ENCODE results near the gene SERPINA4.

DNA sequence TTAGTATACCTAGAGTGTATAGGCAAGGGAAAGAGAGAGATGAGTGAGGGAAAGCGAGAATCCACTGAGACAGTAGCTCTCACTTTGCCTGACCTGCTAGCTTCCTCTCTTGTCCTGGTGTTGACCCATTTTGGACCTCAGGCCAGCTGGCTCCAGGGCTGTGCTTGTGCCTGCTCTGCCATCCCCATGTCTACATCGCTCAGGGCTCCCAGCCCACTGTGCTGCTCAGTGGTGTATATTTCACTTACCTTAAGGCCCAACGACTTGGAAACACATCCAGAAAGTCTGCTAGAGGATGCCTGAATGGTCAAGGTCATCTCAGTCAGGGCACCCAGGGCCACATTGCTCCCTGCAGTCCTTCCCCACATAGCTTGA is 964 bp upstream of the SERPINA4 start:
- TF ChIP-seq CREB1 (IDR thresholded peaks at IDR 0.05), result no peak
- no peak for TF ChIP-seq CREB1 (CRISPR knock-in tag; IDR thresholded peaks at IDR 0.05)
- TF ChIP-seq, protein P1, sequence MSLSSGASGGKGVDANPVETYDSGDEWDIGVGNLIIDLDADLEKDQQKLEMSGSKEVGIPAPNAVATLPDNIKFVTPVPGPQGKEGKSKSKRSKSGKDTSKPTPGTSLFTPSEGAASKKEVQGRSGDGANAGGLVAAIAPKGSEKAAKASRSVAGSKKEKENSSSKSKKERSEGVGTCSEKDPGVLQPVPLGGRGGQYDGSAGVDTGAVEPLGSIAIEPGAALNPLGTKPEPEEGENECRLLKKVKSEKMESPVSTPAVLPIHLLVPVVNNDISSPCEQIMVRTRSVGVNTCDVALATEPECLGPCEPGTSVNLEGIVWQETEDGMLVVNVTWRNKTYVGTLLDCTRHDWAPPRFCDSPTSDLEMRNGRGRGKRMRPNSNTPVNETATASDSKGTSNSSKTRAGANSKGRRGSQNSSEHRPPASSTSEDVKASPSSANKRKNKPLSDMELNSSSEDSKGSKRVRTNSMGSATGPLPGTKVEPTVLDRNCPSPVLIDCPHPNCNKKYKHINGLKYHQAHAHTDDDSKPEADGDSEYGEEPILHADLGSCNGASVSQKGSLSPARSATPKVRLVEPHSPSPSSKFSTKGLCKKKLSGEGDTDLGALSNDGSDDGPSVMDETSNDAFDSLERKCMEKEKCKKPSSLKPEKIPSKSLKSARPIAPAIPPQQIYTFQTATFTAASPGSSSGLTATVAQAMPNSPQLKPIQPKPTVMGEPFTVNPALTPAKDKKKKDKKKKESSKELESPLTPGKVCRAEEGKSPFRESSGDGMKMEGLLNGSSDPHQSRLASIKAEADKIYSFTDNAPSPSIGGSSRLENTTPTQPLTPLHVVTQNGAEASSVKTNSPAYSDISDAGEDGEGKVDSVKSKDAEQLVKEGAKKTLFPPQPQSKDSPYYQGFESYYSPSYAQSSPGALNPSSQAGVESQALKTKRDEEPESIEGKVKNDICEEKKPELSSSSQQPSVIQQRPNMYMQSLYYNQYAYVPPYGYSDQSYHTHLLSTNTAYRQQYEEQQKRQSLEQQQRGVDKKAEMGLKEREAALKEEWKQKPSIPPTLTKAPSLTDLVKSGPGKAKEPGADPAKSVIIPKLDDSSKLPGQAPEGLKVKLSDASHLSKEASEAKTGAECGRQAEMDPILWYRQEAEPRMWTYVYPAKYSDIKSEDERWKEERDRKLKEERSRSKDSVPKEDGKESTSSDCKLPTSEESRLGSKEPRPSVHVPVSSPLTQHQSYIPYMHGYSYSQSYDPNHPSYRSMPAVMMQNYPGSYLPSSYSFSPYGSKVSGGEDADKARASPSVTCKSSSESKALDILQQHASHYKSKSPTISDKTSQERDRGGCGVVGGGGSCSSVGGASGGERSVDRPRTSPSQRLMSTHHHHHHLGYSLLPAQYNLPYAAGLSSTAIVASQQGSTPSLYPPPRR (CRISPR knock-in tag; IDR thresholded peaks at IDR 0.05; ENCODE audit: borderline replicate concordance), result no peak
- TF ChIP-seq, protein P2, sequence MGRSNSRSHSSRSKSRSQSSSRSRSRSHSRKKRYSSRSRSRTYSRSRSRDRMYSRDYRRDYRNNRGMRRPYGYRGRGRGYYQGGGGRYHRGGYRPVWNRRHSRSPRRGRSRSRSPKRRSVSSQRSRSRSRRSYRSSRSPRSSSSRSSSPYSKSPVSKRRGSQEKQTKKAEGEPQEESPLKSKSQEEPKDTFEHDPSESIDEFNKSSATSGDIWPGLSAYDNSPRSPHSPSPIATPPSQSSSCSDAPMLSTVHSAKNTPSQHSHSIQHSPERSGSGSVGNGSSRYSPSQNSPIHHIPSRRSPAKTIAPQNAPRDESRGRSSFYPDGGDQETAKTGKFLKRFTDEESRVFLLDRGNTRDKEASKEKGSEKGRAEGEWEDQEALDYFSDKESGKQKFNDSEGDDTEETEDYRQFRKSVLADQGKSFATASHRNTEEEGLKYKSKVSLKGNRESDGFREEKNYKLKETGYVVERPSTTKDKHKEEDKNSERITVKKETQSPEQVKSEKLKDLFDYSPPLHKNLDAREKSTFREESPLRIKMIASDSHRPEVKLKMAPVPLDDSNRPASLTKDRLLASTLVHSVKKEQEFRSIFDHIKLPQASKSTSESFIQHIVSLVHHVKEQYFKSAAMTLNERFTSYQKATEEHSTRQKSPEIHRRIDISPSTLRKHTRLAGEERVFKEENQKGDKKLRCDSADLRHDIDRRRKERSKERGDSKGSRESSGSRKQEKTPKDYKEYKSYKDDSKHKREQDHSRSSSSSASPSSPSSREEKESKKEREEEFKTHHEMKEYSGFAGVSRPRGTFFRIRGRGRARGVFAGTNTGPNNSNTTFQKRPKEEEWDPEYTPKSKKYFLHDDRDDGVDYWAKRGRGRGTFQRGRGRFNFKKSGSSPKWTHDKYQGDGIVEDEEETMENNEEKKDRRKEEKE (IDR thresholded peaks at IDR 0.05; ENCODE audit: borderline replicate concordance in 1 of 2, control insufficient read depth in 1 of 2, low read depth in 2 of 2, low read length in 1 of 2), result no peak
- no peak for TF ChIP-seq KHSRP (IDR thresholded peaks at IDR 0.05)
- no peak for TF ChIP-seq NCOA6 (IDR thresholded peaks at IDR 0.05)
- TF ChIP-seq ZFP30 (CRISPR knock-in tag; IDR thresholded peaks at IDR 0.05; ENCODE audit: borderline replicate concordance), result no peak
- TF ChIP-seq, protein P3, sequence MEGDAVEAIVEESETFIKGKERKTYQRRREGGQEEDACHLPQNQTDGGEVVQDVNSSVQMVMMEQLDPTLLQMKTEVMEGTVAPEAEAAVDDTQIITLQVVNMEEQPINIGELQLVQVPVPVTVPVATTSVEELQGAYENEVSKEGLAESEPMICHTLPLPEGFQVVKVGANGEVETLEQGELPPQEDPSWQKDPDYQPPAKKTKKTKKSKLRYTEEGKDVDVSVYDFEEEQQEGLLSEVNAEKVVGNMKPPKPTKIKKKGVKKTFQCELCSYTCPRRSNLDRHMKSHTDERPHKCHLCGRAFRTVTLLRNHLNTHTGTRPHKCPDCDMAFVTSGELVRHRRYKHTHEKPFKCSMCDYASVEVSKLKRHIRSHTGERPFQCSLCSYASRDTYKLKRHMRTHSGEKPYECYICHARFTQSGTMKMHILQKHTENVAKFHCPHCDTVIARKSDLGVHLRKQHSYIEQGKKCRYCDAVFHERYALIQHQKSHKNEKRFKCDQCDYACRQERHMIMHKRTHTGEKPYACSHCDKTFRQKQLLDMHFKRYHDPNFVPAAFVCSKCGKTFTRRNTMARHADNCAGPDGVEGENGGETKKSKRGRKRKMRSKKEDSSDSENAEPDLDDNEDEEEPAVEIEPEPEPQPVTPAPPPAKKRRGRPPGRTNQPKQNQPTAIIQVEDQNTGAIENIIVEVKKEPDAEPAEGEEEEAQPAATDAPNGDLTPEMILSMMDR (IDR thresholded peaks at IDR 0.05 in 2 of 3, conservative IDR thresholded peaks at IDR 0.05 in 1 of 3; ENCODE audit: insufficient read depth in 2 of 3, low read depth in 1 of 3, low read length in 3 of 3), result no peak
- TF ChIP-seq ZNF586 (CRISPR knock-in tag; conservative IDR thresholded peaks at IDR 0.05), result no peak
- no peak for TF ChIP-seq HNRNPK (IDR thresholded peaks at IDR 0.05; ENCODE audit: low read depth, low read length, poor library complexity, severe bottlenecking)
- TF ChIP-seq NELFE (IDR thresholded peaks at IDR 0.05; ENCODE audit: insufficient read depth, insufficient read length), result no peak
